Epithelial cell of proximal tubule (primary cell): ENCODE results near the gene TTF1. TPM values are rescaled to one million over a fixed set of nuclear protein-coding genes. Genes with fewer than 3 reads are reported as not detected.

Experiments used
- DNase-seq: peaks from one replicate; pipeline ENCODE4 v3.0.0-alpha.2; 2011; ENCODE audit warnings: low read depth
- H3K4me3 ChIP-seq: 2 replicates; pipeline ENCODE4 v1.5.1; 2011; ENCODE audit warnings: low read depth, mild to moderate bottlenecking, low read length
- total RNA-seq: library from RNA; depleted of rRNA; stranded (reverse); fragments of >200 nt; gene quantifications from 2 replicates; pipeline ENCODE4 v1.2.3, GENCODE V29; 2015
- TF ChIP-seq, protein P1 (sequence below): conservative IDR thresholded peaks from 2 replicates; pipeline ENCODE4 v1.5.1; 2012; ENCODE audit warnings: low read depth, mild to moderate bottlenecking, low read length

Gene TTF1
- total RNA-seq, 1 donor from 2014 or later = 29.8 TPM

DNA sequence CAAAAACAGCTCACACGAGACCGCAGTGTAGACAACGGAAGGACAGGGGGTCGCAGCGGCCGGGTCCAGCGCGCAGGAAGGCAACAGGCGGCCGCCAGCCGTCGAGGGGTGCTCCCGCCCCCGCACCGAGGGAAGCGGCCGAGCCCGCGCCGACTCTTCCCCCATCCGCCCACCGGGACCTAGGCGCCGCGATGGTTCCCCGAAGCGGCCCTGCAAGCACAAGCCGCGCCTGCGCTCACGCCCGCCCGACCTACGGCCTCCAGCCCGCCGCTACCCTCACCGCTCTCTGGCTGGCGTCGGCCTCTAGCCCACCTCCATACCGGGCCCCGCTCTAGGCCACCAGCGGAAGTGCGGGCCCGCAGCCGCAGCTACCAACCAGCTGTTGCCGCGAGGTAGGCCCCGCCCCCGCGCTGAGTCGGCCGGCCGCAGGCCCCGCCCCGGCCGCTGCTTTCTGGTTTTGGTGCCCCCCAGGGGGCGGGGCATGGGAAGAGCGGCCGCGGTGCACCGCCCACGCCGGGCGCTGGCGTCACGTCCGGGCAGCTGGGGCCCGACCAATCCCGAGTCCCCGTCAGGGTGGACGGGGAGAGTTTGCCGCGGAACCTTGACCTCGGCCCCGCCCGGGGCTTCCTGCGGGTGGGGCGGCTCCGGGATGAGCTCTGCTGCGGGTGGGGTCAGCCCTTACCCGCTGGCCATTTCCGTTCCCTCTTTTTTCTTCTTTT is 51.8 kb downstream of the TTF1 start, which contains the start of gene SETX:
Gene SETX (minus strand): TSS at position 350 of the 719 bp plus-strand sequence. CDS start 5,558 bp downstream, outside the sequence.
- TF ChIP-seq, protein P1, sequence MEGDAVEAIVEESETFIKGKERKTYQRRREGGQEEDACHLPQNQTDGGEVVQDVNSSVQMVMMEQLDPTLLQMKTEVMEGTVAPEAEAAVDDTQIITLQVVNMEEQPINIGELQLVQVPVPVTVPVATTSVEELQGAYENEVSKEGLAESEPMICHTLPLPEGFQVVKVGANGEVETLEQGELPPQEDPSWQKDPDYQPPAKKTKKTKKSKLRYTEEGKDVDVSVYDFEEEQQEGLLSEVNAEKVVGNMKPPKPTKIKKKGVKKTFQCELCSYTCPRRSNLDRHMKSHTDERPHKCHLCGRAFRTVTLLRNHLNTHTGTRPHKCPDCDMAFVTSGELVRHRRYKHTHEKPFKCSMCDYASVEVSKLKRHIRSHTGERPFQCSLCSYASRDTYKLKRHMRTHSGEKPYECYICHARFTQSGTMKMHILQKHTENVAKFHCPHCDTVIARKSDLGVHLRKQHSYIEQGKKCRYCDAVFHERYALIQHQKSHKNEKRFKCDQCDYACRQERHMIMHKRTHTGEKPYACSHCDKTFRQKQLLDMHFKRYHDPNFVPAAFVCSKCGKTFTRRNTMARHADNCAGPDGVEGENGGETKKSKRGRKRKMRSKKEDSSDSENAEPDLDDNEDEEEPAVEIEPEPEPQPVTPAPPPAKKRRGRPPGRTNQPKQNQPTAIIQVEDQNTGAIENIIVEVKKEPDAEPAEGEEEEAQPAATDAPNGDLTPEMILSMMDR = no peak
- peak within 1 kb of the TSS; percentile 73 for H3K4me3 ChIP-seq
- peak; percentile 35 for DNase-seq

DNA sequence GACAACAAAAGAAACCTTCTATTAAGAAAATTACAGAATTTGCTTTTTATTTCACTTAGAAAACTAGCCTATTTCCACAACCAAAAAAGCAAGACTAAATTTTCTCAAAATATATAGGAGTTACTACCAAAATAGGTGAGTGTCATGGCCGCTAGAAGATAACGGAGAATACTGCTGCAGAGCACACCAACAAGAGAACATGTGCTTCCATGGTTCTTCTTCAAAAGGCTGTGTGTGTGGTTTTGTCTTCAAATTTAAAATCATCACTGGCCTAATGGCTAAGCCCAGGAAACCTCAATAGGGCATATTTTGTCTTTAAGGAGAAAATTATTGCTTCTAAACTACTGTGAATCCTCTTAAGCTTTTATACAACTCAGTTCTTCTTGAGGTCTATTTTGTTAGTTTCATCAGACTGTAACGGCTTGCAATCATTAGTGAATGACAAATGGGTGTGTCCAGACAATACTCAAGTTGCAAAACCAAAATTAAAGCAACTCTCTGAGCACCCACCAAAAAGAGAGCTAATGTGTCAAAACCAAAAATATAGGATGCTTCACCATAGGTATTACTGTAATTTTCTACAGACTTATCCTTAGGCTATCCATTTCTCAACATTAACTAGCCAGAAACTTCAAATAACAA is 55.1 kb downstream of the TTF1 start:
- no peak for DNase-seq
- TF ChIP-seq, protein P1 = no peak
- H3K4me3 ChIP-seq = no peak overlapping the region

DNA sequence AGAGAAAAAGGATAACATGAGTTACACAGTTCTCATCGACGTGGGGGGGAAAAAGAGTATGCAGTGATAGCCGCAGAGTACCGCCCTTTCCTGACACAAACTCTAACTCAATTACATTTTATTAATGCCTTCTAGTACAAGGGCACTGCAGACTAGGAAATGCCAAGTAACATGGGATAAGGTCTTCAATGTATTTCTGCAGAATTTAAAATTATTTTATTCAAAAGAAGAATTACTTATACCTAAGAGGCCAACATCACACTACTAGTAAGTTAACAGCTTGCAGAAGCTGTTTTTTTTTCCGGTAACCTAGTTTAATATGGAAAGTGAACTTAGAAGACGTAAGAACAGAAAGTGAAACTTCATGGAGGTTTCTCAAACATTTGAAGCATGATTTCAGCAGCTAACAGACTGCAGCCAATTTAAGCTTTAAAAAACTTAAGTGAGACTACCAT is 55.8 kb downstream of the TTF1 start:
- TF ChIP-seq, protein P1 = no peak
- DNase-seq = no peak
- H3K4me3 ChIP-seq = no peak overlapping the region

DNA sequence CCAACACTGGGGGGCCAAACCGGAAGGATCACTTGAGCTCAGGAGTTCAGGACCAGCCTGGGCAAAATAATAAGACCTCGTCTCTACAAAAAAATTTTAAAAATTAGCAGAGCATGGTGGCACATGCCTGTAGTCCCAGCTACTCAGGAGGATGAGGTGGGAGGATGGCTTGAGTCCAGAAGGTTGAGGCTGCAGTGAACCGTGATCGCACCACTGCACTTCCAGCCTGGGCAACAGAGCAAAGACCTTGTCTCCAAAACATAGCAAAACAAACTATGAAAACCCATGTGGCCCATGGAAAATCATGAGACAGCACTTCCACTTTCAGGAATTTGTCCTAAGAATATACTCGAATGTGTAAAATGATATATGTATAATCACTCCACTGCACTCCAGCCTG is 58.0 kb downstream of the TTF1 start:
- TF ChIP-seq, protein P1 = no peak
- DNase-seq = peak; percentile 67
- H3K4me3 ChIP-seq = no peak overlapping the region

DNA sequence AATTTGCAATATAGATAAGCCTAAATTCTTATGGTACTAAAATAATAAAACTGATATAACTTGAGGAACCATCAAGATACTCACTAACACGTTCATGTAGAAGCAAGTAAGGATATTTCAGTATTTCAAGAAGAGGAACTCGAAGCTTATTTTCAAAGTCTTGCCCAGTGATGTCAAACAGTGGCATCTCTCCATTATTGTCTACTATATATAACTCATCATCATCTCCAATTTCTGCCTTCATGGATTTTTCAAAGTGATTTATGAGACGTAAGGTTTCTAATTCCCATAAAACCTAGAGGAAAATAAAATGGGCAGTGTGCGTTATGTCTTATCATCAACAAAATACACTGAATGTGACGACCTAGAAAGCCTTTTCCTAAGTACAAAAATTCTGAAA is 60.5 kb downstream of the TTF1 start:
- TF ChIP-seq, protein P1 = no peak
- no peak for DNase-seq
- no peak overlapping the region for H3K4me3 ChIP-seq

DNA sequence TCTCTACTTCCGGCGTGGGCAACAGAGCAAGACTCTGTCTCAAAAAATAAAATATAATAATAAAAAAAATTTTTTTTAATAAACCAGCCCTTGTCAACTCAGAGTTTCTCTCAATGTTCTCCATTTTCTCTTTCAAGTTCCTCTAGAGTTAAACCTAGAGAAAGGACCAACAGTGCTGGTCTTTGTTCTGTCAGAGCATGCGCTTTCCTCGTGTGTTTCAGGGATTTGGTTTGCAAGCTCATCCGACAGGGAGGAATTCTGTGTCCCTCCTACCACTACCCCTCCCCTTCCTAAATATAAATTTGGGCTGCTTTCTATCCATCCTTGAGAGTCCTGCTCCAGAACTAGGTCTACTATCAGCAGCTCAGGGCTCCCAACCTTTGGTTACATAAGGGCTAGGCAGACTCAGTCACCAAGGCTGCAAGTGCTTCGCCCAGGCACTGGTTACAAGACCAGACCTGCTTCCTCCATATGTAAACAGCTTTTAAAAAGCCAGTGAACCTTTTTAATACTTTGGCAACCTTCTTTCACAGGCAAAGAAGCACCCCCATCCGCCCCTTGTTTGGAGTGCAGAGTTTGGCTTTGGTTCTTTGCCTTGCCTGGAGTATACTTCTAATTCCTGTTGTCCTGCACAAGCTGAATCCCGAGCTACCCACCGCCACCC is 65.3 kb downstream of the TTF1 start:
- H3K4me3 ChIP-seq = no peak overlapping the region
- TF ChIP-seq, protein P1 = no peak
- no peak for DNase-seq
